ENCODE data around the gene SAMM50. TPM values are rescaled to one million over a fixed set of nuclear protein-coding genes. Genes with fewer than 3 reads are reported as not detected.

The SAMM50 gene
- total and polyA plus RNA-seq, 4 donors, result 19.2 to 30.1 (median 26.0) TPM

DNA sequence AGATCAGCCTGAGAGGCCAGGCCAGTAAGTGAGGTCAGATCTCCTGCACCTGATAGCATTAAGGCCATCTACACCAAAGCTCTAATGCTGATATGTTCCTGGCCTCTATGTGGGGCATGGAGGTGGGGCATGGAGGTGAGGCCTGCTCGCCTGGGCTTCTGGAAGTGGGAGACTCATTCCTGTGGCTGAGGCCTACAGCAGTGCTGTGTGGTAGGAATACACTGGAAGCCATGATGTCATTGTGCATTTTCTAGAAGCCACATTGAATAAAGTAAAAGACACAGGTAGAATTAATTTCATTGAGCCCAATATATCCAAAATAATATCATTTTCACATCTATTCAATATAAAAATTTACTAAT is 28.9 kb upstream of the SAMM50 start:
- H3K27me3 ChIP-seq (ENCODE audit: control insufficient read depth in 4 of 4, insufficient read depth in 4 of 4, low read length in 3 of 4), result no peaks in the 10 kb centered on the region
- TF ChIP-seq HNF4G (IDR thresholded peaks at IDR 0.05) (no peak), JUND (IDR thresholded peaks at IDR 0.05) (no peak), RAD21 (IDR thresholded peaks at IDR 0.05) (no peak), EGR1 (IDR thresholded peaks at IDR 0.05; ENCODE audit: low read depth in 2 of 2) (no peak), TAF1 (conservative IDR thresholded peaks at IDR 0.05) (no peak), NR2F2 (IDR thresholded peaks at IDR 0.05) (no peak), RXRA (IDR thresholded peaks at IDR 0.05) (no peak), FOXA2 (IDR thresholded peaks at IDR 0.05) (no peak), GABPA (IDR thresholded peaks at IDR 0.05 in 1 of 2, conservative IDR thresholded peaks at IDR 0.05 in 1 of 2) (no peak), YY1 (IDR thresholded peaks at IDR 0.05) (no peak), HNF4A (conservative IDR thresholded peaks at IDR 0.05) (no peak), FOXA1 (IDR thresholded peaks at IDR 0.05) (no peak), SP1 (IDR thresholded peaks at IDR 0.05) (no peak), MAX (IDR thresholded peaks at IDR 0.05) (no peak)
- TF ChIP-seq, protein P1, sequence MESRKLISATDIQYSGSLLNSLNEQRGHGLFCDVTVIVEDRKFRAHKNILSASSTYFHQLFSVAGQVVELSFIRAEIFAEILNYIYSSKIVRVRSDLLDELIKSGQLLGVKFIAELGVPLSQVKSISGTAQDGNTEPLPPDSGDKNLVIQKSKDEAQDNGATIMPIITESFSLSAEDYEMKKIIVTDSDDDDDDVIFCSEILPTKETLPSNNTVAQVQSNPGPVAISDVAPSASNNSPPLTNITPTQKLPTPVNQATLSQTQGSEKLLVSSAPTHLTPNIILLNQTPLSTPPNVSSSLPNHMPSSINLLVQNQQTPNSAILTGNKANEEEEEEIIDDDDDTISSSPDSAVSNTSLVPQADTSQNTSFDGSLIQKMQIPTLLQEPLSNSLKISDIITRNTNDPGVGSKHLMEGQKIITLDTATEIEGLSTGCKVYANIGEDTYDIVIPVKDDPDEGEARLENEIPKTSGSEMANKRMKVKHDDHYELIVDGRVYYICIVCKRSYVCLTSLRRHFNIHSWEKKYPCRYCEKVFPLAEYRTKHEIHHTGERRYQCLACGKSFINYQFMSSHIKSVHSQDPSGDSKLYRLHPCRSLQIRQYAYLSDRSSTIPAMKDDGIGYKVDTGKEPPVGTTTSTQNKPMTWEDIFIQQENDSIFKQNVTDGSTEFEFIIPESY (IDR thresholded peaks at IDR 0.05), result no peak
- TF ChIP-seq, protein P2, sequence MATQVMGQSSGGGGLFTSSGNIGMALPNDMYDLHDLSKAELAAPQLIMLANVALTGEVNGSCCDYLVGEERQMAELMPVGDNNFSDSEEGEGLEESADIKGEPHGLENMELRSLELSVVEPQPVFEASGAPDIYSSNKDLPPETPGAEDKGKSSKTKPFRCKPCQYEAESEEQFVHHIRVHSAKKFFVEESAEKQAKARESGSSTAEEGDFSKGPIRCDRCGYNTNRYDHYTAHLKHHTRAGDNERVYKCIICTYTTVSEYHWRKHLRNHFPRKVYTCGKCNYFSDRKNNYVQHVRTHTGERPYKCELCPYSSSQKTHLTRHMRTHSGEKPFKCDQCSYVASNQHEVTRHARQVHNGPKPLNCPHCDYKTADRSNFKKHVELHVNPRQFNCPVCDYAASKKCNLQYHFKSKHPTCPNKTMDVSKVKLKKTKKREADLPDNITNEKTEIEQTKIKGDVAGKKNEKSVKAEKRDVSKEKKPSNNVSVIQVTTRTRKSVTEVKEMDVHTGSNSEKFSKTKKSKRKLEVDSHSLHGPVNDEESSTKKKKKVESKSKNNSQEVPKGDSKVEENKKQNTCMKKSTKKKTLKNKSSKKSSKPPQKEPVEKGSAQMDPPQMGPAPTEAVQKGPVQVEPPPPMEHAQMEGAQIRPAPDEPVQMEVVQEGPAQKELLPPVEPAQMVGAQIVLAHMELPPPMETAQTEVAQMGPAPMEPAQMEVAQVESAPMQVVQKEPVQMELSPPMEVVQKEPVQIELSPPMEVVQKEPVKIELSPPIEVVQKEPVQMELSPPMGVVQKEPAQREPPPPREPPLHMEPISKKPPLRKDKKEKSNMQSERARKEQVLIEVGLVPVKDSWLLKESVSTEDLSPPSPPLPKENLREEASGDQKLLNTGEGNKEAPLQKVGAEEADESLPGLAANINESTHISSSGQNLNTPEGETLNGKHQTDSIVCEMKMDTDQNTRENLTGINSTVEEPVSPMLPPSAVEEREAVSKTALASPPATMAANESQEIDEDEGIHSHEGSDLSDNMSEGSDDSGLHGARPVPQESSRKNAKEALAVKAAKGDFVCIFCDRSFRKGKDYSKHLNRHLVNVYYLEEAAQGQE (IDR thresholded peaks at IDR 0.05), result no peak
- TF ChIP-seq, protein P3, sequence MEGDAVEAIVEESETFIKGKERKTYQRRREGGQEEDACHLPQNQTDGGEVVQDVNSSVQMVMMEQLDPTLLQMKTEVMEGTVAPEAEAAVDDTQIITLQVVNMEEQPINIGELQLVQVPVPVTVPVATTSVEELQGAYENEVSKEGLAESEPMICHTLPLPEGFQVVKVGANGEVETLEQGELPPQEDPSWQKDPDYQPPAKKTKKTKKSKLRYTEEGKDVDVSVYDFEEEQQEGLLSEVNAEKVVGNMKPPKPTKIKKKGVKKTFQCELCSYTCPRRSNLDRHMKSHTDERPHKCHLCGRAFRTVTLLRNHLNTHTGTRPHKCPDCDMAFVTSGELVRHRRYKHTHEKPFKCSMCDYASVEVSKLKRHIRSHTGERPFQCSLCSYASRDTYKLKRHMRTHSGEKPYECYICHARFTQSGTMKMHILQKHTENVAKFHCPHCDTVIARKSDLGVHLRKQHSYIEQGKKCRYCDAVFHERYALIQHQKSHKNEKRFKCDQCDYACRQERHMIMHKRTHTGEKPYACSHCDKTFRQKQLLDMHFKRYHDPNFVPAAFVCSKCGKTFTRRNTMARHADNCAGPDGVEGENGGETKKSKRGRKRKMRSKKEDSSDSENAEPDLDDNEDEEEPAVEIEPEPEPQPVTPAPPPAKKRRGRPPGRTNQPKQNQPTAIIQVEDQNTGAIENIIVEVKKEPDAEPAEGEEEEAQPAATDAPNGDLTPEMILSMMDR (IDR thresholded peaks at IDR 0.05; ENCODE audit: low read depth, low read length, missing input control), result no peak
- TF ChIP-seq, protein P4, sequence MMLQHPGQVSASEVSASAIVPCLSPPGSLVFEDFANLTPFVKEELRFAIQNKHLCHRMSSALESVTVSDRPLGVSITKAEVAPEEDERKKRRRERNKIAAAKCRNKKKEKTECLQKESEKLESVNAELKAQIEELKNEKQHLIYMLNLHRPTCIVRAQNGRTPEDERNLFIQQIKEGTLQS (IDR thresholded peaks at IDR 0.05), result no peak
- WGBS, result 40% methylated on average over 1 of the region's 1 CpG
- no peaks in the 10 kb centered on the region for H3K9me3 ChIP-seq (ENCODE audit: control insufficient read depth in 4 of 4, low read length in 3 of 4)
- H3K36me3 ChIP-seq (ENCODE audit: control insufficient read depth in 4 of 4, insufficient read depth in 3 of 4, low read depth in 1 of 4, low read length in 3 of 4), result peaks cover 1 to 15% (median 11%) of the 10 kb centered on the region in 4 donors
- peaks cover 11 to 47% (median 43%) of the 10 kb centered on the region in 4 donors for H3K4me1 ChIP-seq (ENCODE audit: control insufficient read depth in 4 of 4, insufficient read depth in 4 of 4, low read length in 3 of 4)
- peak overlapping the region; percentile 94 to 95 for H3K27ac ChIP-seq (ENCODE audit: low read depth in 1 of 2, low read length in 2 of 2)
- peak overlapping the region in 1 of 3 donors; percentile 43 for H3K4me3 ChIP-seq (ENCODE audit: low read depth in 1 of 3, low read length in 3 of 3)
- peak overlapping the region in 1 of 2 donors; percentile 36 for H3K9ac ChIP-seq (ENCODE audit: low read depth in 1 of 2, low read length in 2 of 2)
- no peak for DNase-seq (ENCODE audit: low spot score)

Measured in liver (tissue), 9 donors.